Measurements from ENCODE around the gene CERS4. TPM values are rescaled to one million over a fixed set of nuclear protein-coding genes. Genes with fewer than 3 reads are reported as not detected.
"Not testable (repeated sequence)": the region's sequence is repeated elsewhere in the genome, so short reads cannot be mapped to it uniquely, and the experiment has no call there.

CERS4 gene
- total RNA-seq, 1 donor from 2014 or later = 20.7 TPM

DNA sequence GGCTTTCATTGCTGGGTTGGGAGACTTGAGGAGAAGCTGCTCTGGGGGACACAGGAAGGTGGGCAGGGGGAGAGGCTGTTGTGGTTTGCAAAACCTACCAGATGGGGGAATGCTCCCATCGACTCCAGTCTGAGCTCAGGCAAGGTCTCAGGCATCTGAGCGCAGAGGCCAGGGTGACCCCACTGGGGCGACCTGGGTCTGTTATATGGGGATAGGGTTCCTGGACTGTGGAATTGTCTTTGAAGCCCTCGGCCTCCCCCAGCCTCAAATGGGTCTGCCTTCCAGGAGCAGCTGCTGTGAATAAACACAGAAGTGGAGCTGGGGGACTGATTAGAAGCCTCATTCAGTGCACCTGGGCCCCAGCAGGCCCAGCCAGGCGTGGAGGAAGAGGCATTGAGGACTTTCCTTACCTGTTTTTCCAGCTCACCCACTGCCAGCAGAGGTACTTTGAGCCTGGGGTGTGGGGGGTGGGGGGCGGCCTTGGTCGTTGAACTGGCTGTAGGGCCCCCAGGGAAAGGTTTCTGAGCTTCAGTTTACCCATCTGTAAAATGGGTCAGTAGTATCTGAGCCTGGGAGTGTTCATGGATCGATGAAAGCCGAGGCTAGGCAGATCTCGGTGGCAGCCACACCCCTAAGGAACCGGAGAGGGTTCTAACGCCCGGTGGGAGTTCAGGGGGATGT is 1.4 kb downstream of the CERS4 start:
- DNase-seq (ENCODE audit: low spot score) = no peak

DNA sequence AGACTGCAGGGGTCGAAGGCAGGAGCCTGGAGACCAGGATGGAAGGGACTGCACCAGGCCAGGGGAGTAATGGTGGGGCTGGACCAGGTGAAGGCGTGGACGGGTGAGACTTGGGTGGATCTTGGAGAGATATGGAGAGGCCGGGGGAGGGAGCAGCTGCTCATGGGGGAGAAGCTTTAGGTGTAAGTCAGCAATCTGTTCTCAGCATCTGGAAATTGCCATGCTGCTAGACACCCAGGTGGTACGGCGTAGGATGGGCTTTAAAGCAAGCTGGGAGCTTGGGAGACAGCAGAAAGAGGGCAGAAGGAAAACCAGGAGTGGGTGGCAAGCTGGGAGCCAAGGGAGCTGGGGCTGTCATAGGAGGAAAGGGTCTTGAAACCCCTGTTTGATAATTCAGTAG is 3.0 kb downstream of the CERS4 start:
- no peak for DNase-seq (ENCODE audit: low spot score)

DNA sequence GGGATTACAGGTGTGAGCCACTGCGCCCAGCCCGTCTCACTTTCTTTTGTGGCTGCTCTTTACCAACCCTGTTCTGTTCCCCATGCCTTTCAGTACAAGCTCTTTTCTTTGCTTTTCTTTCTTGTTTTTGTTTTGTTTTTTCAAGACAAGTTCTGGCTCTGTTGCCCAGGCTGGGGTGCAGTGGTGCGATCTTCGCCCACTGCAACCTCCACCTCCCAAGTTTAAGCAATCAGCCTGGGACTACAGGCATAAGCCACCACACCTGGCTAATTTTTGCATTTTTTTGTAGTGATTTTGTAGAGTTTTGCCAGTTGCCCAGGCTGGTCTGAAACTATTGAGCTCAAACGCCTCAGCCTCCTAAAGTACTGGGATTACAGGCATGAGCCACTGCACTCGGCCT is 3.7 kb downstream of the CERS4 start:
- DNase-seq (ENCODE audit: low spot score) = no peak

DNA sequence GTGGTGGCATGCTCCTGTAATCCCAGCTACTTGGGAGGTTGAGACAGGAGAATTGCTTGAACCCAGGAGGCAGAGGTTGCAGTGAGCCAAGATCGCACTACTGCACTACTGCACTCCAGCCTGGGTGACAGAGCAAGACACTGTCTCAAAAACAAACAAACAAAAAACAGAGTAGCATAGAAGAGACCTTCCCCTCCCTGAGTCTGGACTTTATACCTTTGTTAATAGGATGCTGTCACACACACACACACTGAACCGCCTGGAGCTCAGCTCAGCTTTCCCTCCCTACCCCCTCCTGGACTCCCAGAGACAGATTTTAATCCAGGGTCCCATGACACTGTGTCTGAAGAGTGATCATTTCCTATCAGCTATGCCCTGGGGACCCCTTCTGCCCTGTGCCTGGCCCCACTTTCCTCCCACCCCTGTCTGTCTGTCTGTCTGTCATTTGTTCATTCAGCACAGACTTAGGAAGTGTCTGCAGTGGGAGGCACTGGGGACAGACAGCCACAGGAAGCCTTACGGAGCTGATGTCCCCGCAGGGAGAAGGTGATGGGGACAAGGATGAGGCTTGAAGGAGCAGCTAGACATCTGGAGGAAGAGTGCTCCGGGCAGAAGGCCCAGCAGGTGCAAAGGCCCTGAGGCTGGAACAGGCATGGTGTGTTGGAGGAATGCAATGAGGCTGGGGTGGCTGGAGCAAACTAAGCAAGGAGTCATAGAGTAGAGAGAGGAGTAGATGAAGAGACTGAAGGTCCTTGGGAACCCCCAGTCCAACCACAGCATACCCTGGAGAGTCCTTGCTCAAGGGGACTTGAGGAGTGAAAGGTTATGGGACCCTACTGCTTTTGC is 4.9 kb downstream of the CERS4 start:
- DNase-seq (ENCODE audit: low spot score) = no peak

DNA sequence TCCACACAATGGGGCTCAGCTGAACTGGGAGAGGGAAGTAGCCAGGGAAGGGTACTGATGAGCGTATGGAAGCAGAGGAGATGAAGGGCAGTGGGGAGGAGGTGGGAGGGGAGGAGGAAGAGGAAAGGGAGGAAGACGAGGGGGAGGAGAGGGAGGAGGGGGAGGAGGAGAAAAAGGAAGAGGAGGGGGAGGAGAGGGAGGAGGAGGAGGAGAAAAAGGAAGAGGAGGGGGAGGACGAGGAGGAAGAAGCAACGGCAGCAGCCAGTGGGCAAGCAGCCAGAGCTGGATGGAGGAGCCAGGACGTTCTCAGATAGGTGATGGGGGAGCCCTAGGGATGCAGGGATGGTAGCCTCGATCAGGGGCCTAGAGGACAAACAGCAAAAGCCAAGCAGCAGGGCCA is 5.6 kb downstream of the CERS4 start:
- no peak for DNase-seq (ENCODE audit: low spot score)

DNA sequence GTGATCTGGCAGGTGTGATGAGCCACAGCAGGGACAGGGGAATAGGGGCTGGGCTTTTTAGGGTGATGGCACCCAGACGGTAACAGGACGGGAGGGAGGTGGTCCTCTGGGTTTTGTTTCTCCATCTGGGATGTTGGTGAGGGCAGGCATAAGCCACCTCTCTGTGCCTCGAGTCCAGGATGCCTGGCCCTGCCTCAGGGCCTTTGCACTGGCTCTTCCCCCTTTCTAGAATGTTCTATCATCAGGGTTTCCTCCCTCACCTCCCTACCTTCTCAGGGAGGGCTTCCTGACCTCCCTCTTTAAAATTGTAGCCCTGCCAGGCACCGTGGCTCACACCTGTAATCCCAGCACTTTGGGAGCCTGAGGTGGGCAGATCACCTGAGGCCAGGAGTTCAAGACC is 6.6 kb downstream of the CERS4 start:
- no peak for DNase-seq (ENCODE audit: low spot score)

DNA sequence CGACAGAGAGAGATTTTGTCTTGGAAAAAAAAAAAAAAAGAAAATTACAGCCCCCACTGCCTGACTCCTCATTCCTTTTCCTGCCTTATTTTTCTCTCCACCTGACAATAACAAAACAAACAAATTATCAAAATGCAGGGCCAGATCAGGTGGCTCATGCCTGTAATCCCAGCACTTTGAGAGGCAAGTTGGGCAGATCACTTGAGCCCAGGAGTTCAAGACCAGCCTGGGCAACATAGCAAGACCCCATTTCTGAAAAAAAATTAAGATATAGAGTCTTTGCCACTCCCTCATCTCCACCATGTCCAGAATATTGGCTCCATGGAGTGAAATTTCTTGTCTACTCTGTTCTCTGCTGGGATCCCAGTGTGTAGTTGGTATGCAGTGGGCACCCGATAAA is 7.2 kb downstream of the CERS4 start:
- DNase-seq (ENCODE audit: low spot score) = no peak

DNA sequence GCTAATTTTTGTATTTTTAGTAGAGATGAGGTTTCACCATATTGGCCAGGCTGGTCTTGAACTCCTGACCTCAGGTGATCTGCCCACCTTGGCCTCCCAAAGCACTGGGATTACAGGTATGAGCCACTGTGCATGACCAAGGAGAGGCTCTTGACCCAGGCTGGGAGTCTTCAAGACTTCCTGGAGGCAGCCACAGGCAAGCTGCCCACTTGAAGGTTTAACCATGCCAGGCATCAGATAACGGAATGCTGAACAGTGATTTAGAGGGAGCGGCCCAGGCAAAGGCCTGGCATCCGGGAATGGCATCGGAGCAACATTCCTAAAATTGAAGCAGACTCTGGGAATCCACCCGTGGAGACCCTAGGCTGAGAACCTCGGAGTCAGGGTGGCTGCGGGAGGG is 9.0 kb downstream of the CERS4 start:
- not testable (repeated sequence) for DNase-seq (ENCODE audit: low spot score)

DNA sequence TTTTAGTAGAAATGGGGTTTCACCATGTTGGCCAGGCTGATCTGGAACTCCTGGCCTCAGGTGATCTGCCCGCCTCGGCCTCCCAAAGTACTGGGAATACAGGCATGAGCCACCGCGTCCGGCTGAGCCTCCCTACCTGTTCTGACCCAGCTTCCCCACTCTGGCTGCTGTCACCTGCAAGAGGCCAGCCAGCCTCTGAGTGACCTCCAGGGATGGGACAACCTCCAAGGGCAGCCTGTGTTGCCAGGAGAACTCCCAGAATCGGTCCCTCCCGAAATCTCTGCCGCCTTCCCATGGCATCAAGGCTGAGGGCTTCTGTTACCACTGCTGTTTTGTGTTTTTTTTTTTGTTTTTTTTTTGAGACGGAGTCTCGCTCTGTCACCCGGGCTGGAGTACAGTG is 11.3 kb downstream of the CERS4 start:
- no peak for DNase-seq (ENCODE audit: low spot score)

DNA sequence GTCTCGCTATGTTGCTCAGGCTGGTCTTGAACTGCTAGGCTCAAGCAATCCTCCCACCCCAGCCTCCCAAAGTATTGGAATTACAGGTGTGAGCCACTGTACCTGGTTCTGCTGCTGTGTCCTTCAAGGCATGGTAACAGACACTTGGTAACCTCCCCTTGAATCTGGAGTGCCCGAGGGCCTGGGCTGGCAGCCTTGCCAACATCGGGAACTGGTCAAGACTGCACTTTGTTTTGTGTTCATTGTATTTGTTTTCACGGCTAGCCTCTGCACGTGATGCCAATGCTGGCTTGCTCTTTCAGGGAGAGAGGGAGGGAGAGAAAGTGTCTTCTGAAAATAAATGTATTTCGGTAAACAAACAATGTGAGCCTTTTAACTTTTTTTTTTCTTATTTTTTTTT is 12.0 kb downstream of the CERS4 start:
- no peak for DNase-seq (ENCODE audit: low spot score)

DNA sequence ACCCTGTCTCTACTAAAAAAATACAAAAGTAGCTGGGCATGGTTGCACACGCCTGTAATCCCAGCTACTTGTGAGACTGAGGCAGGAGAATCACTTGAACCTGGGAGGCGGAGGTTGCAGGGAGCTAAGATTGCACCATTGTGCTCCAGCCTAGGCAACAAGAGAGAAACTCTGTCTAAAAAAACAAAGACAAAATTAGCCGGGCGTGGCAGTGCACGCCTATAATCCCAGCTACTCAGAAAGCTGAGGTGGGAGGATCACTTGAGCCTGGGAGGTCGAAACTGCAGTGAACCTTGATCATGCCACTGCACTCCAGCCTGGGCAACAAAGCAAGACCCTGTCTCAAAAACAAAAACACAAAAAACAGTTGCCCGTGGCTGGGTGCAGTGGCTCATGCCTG is 14.3 kb downstream of the CERS4 start:
- DNase-seq (ENCODE audit: low spot score) = not testable (repeated sequence)

DNA sequence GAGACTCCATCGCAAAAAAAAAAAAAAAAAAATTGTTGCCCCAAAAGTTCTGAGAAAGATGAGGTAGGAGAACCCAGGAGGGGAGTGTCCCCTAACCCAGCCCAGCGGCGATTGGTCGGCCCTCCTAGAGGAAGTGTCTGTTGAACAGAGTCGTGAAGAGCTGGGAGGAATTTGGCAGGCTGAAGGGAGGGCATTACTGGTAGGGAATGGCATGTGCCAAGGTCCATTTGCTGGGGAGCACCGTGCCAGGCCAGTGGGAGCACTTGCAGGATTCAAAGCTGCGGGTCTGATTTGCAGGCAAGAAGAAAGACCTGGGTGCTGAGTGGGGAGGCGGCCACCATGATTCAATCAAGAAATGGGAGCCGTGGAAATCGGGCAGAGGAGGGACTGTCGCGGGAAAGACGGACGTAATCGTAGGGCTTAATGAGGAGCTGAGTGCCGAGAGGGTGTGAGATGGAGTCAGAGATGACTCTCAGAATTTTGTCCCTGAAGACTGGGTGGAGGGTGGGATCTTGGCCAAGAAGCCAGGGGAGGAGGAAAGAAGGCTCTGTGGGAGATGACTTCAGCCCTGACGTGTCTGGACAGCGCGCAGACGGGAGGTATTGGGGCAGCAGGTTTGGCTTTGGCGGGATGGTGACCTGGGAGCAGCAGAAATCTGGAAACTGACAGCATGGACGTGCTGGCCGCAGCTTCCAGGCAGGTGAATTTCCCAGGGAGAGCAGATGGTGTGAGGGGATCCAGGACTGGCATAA is 15.4 kb downstream of the CERS4 start:
- no peak for DNase-seq (ENCODE audit: low spot score)

DNA sequence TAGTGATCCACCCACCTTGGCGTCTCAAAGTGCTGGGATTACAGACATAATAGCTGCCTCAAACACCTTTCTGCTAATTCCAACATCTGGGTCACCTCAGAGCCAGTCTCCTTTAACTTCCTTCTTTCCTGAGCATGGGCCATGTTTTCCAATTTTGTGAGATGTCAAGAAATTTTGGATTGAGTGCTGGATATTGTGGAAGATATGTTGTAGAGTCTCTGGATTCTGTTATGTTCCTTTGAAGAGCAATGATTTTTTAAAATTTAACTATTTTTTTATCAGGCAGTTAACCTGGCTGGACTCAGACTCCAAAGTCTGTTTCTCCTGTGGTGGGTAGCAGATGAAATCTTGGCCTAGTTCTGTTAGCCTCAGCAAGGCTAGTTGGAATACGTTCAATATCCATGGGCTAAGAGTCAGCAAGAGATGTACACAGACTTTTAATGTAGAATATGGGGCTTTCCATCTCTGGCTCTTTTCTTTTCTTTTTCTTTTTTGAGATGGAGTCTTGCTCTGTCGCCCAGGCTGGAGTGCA is 22.0 kb downstream of the CERS4 start:
- DNase-seq (ENCODE audit: low spot score) = no peak

DNA sequence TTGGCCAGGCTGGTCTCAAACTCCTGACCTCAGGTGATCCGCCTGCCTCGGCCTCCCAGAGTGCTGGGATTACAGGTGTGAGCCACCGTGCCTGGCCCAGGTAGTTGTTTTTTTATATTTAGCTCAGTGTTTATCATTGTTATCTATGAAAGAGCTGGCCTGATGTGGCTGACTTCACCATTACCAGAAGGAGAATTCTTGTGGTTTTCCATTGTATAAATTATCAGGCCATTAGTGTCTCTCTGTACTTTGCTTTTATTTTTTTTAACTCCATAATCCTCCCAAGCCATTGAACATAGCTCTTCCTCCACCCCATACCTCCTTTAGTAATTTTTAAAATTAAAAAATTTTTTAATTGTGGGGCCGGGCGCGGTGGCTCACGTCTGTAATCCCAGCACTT is 24.2 kb downstream of the CERS4 start:
- no peak for DNase-seq (ENCODE audit: low spot score)

DNA sequence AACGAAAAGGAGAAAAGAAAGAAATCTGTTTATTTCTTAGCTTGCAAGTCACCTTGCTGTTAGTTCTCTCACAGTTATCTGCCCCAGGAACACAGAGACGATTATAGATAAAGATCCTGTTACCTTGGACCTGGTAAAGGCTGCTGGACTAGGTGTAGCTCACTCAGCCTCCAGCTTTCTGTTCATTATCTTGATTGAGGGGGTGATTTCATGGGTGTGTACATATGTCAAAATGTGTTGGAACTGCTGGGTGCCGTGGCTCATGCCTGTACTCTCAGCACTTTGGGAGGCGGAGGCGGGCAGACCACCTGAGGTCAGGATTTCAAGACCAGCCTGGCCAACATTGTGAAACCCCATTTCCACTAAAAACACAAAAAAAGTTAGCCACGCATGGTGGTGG is 27.9 kb downstream of the CERS4 start:
- no peak for DNase-seq (ENCODE audit: low spot score)

DNA sequence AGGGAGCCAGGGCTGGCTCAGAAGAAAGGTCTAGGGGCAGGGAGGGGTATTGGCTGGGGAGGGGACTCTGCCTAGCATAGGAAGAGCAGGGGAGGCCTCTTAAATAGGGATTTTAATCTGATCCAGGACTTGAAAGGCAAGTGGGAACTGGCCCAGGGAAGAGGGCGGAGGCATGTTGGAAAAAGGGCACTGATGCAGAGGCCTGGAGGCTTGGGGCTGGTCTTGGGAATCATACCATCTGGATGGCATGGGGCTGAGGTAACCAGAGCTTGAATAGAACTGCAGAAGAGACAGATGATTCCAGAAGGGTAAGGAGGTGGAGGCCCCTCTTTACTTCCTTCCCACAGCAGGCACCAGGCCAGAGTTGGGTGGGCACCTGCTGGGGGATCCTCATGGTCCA is 29.1 kb downstream of the CERS4 start:
- no peak for DNase-seq (ENCODE audit: low spot score)

DNA sequence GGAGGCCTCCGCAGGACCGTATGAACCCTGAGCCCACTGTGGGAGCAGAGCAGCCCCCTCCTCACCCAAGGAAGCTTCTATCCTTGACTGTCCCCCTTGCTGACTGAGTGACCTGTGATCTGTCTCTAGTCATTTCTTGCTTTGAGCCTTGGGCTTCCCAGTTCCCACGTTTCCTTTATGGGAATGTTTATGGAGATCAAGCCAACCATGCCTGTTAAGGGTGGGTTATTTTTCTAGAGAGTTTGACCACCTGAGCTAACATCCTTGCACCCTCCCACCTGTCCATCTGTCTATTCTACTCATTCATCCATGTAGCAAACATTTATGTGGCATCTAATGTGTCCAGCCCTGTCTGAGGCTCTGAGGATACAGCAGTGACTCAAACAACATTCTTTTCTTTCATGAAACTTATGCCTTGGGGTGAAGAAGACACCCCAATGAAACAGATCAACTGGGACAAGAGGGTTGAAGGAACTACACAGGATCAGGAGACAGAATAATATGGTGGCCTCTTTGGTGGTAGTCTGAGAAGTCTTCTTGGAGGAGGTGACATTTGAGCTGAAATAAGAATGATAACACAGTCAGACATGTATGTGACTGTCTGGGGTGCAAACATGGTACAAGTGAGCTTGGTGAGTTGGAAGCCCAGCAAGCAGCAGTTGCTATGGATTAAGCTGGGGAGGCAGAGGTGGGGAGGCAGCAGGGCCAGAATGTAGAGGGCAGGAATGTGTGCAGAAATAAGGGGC is 30.5 kb downstream of the CERS4 start:
- no peak for DNase-seq (ENCODE audit: low spot score)

DNA sequence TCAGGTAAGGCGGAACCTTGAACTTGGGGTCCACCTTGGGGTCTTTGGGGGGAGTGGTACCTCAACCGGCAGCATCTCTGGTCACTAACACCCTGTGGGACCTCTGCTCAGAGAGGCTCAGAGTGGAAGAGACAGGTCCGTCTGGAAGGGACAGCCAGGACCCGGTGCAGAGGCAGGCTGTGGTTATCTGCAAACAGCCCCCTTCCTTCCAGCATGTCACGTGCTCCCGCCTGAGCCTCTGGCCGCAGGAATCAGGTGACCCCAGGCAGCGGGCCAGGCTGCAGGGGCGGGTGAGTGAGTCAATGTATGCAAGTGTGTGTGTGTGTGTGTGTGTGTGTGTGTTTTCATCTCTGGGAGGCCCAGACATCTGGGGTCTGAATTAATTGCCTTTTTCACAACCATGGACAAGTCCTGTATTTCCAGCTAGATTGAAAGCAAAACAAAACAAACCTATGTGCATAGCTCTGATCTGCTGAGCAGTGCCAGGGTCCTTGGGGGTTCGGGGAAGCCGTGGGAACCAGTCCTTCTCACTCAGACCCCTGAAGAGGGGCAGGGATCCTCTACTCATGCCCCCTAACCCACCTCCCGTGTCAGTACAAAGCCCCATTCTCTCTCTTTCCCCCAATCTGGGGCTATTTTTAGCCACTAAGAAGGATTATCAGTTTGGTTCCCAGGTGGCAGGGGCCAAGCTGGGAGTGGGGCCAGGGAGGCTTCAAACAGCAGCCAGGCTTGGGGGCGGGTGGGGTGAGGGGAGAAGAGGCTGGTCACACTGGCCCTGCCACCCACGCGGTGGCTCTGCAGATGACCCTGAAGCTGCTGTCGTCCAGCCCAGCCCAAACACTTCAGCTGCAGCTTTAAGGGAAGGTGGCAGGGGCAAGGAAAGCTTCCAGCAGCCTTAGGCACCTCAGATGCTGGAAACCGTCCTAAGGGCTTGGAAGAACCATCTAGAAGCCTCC is 31.4 kb downstream of the CERS4 start:
- peak; percentile 89 for DNase-seq (ENCODE audit: low spot score)

DNA sequence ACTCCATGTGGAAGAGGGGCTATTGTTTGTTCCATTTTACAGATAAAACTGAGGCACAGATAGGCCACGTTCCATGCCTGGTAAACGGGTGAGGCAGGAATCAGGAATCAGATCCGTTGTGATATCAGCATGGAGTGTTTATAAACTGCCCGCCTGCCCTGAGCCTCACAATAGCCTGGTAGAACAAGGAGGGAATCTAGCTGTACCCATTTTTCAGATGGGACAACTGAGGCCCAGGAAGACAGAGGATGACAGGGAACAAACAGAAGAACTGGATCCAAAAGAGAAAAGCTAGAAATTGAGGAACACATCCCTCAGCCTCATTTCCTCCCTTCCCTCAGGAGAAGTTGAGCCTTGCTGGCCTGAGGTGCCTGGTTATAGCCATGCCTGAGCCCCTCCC is 32.5 kb downstream of the CERS4 start:
- DNase-seq (ENCODE audit: low spot score) = no peak

DNA sequence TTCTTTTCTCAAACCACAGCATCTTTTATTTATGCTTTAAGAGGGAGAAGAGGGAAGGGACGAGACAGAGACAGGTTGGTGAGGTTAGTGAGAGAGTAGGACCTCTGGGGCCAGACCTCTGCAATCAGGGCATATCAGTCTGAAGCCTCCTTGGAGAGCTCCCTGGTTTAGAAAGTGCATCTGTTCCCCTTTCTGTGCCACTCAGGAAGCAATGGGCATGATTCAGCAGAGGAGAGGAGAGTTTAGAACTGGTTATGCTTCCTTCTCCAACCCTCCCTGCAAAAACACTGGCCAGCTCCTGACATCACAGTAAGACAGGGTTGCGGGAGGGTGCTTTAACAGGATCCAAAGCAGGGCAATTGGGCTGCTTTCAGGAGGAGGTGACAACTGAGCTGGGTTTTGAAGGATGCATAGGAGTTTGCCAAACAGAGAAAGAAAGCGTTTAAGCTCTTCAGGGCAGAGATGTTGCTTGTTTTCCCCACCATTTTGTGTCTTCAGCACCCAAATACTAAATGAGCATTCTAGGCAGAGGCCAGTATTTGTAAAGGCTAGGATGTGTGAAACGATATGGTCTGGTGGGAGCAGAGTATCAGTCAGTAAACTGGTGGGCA is 33.1 kb downstream of the CERS4 start:
- DNase-seq (ENCODE audit: low spot score) = no peak
